Heart left ventricle (tissue), 16 donors: ENCODE measurements around the gene SYNDIG1. TPM values are rescaled to one million over a fixed set of nuclear protein-coding genes. Genes with fewer than 3 reads are reported as not detected.

Experiments used
- ATAC-seq, 4 donors: fragments of 200-7000 bp; cut with Tn5 transposase; one replicate each; pipeline ENCODE4 v1.9.1; 2020 to 2022; ENCODE audit warnings: moderate library complexity in 4 of 4, mild to moderate bottlenecking in 3 of 4, moderate number of reproducible peaks in 1 of 4
- DNase-seq, 5 donors: peaks; one replicate each; pipeline ENCODE4 v3.0.0-alpha.2; 2020
- H3K27ac ChIP-seq, 12 donors: fragments of 200-600 bp; sonication (generic) in 4 of 12; one replicate each; pipeline versions ENCODE4 v1.5.0 to v1.8.0; 2016 to 2022; ENCODE audit warnings: mild to moderate bottlenecking in 2 of 12
- H3K27me3 ChIP-seq, 9 donors: fragments of 200-600 bp; sonication (generic) in 2 of 9; one replicate each; pipeline versions ENCODE4 v1.5.1 to v1.8.0; 2016 to 2022; ENCODE audit warnings: mild to moderate bottlenecking in 3 of 9
- H3K36me3 ChIP-seq, 9 donors: fragments of 200-600 bp; sonication (generic) in 2 of 9; one replicate each; pipeline versions ENCODE4 v1.5.0 to v1.8.0; 2018 to 2022; ENCODE audit warnings: mild to moderate bottlenecking in 2 of 9
- H3K4me1 ChIP-seq, 12 donors: fragments of 200-600 bp; sonication (generic) in 4 of 12; one replicate each; pipeline versions ENCODE4 v1.5.0 to v1.8.0; 2016 to 2022; ENCODE audit warnings: mild to moderate bottlenecking in 3 of 12
- H3K4me3 ChIP-seq, 12 donors: fragments of 200-600 bp; sonication (generic) in 4 of 12; one replicate each; pipeline versions ENCODE4 v1.5.0 to v1.8.0; 2017 to 2022; ENCODE audit warnings: mild to moderate bottlenecking in 9 of 12, moderate library complexity in 4 of 12
- H3K9me3 ChIP-seq, 12 donors: fragments of 200-600 bp; sonication (generic) in 4 of 12; one replicate each; pipeline versions ENCODE4 v1.5.0 to v1.8.0; 2016 to 2022; ENCODE audit warnings: mild to moderate bottlenecking in 1 of 12
- CTCF ChIP-seq, 12 donors: fragments of 200-600 bp; sonication (generic) in 4 of 12; IDR thresholded peaks; one replicate each; pipeline versions ENCODE4 v1.5.0 to v1.8.0; 2018 to 2022; ENCODE audit warnings: antibody characterized with exemption in 12 of 12, mild to moderate bottlenecking in 5 of 12
- POLR2A ChIP-seq, 2 donors: fragments of 450-650 bp; IDR thresholded peaks; one replicate each; pipeline ENCODE4 v1.6.1; 2017; ENCODE audit warnings: antibody characterized with exemption in 2 of 2, mild to moderate bottlenecking in 2 of 2, moderate library complexity in 2 of 2
- whole genome bisulfite sequencing, 4 donors: extraction: QIAGEN DNeasy Blood & Tissue Kit in 2 of 4; methylation state at CpG; one replicate each; pipeline versions ENCODE4 v1.1.5 to v1.1.7; 2013 to 2018; 5-methylcytosine and 5-hydroxymethylcytosine counted together
- intact Hi-C, 10 donors: fragments of 100-400 bp; cut with DNase I; formaldehyde crosslinking; loops; one replicate each; pipeline versions ENCODE4 v1.11.1 to v1.14.2; 2022
- polyA plus RNA-seq, 2 donors: library from polyadenylated mRNA; stranded (reverse); fragments of 200-250 nt; gene quantifications; one replicate each; pipeline ENCODE4 v1.2.3, GENCODE V29; 2013
- total RNA-seq, 9 donors: library from RNA; depleted of rRNA in 2 of 9; stranded (reverse); fragments of >200 nt in 2 of 9; fragmentation: NEBNext Ultra II Directional in 3 of 9; extraction: Animal tissue kit (Norgen Biotek cat#: 25700) in 3 of 9; gene quantifications; one replicate each; pipeline versions ENCODE4 v1.1.0 to v1.2.4, GENCODE V29; 2016 to 2023
- donor health status: ischemic (EF 13 %, LVEDD 7.1; RV severe dilation, severe dysfunction).
- donor health status: healthy with polysubstance abuse.
- donor health status: DM: no; HTN: yes; CAD: no.
- donor health status: DM: no; HTN: no; CAD: no.
- donor health status: ischemic (EF 25% LVEDD 6.9; RV normal size, moderate dysfunction).
- donor health status: ischemic (EF 25% LVEDD 5.7; RV mildly dilated, moderate dysfunction).
- donor health status: healthy.
- donor health status: DM: yes; HTN: yes; CAD: no.
- donor health status: ischemic (EF 35%, LVEDD 5.7; RV mildly dilated, moderate dysfunction).
- donor health status: nonischemic (EF 11% LVEDD 7.7; RV severe dilation, severe dysfunction).
- donor health status: DM: yes; HTN: yes; CAD: no.
- donor health status: PGD.
- donor health status: ischemic (EF 29% LVEDD 5.4; RV normal size, mild dysfunction).
- donor health status: nonischemic (EF 23%, LVEDD 6.1; RV moderate dilation, normal function).

SYNDIG1 gene
- total and polyA plus RNA-seq, 11 donors, result 8.4 to 41.8 (median 23.0) TPM

GRCh38 chr20:24566656-24567055 lies 97.2 kb downstream of the SYNDIG1 start:
- Histone ChIP-seq H3K36me3 (no peaks in the 10 kb centered on the region), H3K27me3 (no peaks in the 10 kb centered on the region), H3K4me3 (no peak overlapping the region), H3K4me1 (peaks cover 0 to 5% (median 0%) of the 10 kb centered on the region in 12 donors), H3K27ac (no peak overlapping the region), H3K9me3 (peaks cover 0 to 9% (median 0%) of the 10 kb centered on the region in 12 donors)
- ATAC-seq (no peak), DNase-seq (no peak)
- TF ChIP-seq CTCF (IDR thresholded peaks at IDR 0.05), result no peak
- TF ChIP-seq POLR2A (IDR thresholded peaks at IDR 0.05), result no peak
- 73 to 80% (median 78%) methylated on average over 4 to 7 of the region's 7 CpGs for WGBS, 4 donors
- intact Hi-C loops, result loop anchor here in 1 of 10 donors (10.0 kb wide), 1 partner anchor 52 kb away; no protein-coding TSS in a partner anchor

GRCh38 chr20:24567508-24567907 lies 98.1 kb downstream of the SYNDIG1 start:
- ATAC-seq (no peak), DNase-seq (no peak)
- no peaks in the 10 kb centered on the region for H3K36me3 ChIP-seq
- H3K4me1 ChIP-seq, result peaks cover 0 to 9% (median 0%) of the 10 kb centered on the region in 12 donors
- H3K27me3 ChIP-seq, result no peaks in the 10 kb centered on the region
- TF ChIP-seq POLR2A (IDR thresholded peaks at IDR 0.05), result no peak
- no peak for TF ChIP-seq CTCF (IDR thresholded peaks at IDR 0.05)
- H3K27ac ChIP-seq, result no peak overlapping the region
- peaks cover 0 to 9% (median 0%) of the 10 kb centered on the region in 12 donors for H3K9me3 ChIP-seq
- H3K4me3 ChIP-seq, result no peak overlapping the region
- 84 to 91% (median 86%) methylated on average over 4 to 5 of the region's 5 CpGs for WGBS, 4 donors
- intact Hi-C loops, result loop anchor here in 1 of 10 donors (10.0 kb wide), 1 partner anchor 53 kb away; no protein-coding TSS in a partner anchor

GRCh38 chr20:24568842-24569241 lies 99.4 kb downstream of the SYNDIG1 start:
- no peak for TF ChIP-seq POLR2A (IDR thresholded peaks at IDR 0.05)
- no peak for TF ChIP-seq CTCF (IDR thresholded peaks at IDR 0.05)
- intact Hi-C loops, result loop anchor here in 1 of 10 donors (10.0 kb wide), 1 partner anchor 54 kb away; no protein-coding TSS in a partner anchor
- ATAC-seq (no peak), DNase-seq (no peak)
- H3K4me3 ChIP-seq, result no peak overlapping the region
- no peaks in the 10 kb centered on the region for H3K36me3 ChIP-seq
- no peaks in the 10 kb centered on the region for H3K27me3 ChIP-seq
- H3K27ac ChIP-seq, result no peak overlapping the region
- peaks cover 0 to 10% (median 0%) of the 10 kb centered on the region in 12 donors for H3K4me1 ChIP-seq
- WGBS, 4 donors, result 82 to 86% (median 84%) methylated on average over 8 of the region's 8 CpGs
- no peaks in the 10 kb centered on the region for H3K9me3 ChIP-seq

GRCh38 chr20:24571159-24571558 lies 101.7 kb downstream of the SYNDIG1 start:
- ATAC-seq, result no peak
- WGBS, 4 donors, result 74 to 92% (median 82%) methylated on average over 2 of the region's 2 CpGs

More at GRCh38 chr20:24571159-24571558, 101.7 kb downstream of the SYNDIG1 start:
- intact Hi-C loops, result no loop called here
- Histone ChIP-seq H3K4me1 (peaks cover 0 to 10% (median 0%) of the 10 kb centered on the region in 12 donors), H3K36me3 (no peaks in the 10 kb centered on the region), H3K27ac (no peak overlapping the region), H3K27me3 (no peaks in the 10 kb centered on the region), H3K9me3 (no peaks in the 10 kb centered on the region), H3K4me3 (no peak overlapping the region)
- TF ChIP-seq POLR2A (IDR thresholded peaks at IDR 0.05), result no peak
- TF ChIP-seq CTCF (IDR thresholded peaks at IDR 0.05), result no peak
- no peak for DNase-seq
